GM10266 (cell line): ENCODE measurements around the gene MYL7.

Experiments
- DNase-seq: peaks from one replicate; pipeline ENCODE4 v3.0.0; 2012; ENCODE audit errors: extremely low spot score
- TF ChIP-seq, protein P1 (sequence below): IDR thresholded peaks from 2 replicates; pipeline ENCODE4 v1.5.1; 2012; ENCODE audit warnings: mild to moderate bottlenecking, low read depth; ENCODE audit not compliant: control insufficient read depth, insufficient read depth; ENCODE audit errors: missing control alignments

Gene MYL7

DNA sequence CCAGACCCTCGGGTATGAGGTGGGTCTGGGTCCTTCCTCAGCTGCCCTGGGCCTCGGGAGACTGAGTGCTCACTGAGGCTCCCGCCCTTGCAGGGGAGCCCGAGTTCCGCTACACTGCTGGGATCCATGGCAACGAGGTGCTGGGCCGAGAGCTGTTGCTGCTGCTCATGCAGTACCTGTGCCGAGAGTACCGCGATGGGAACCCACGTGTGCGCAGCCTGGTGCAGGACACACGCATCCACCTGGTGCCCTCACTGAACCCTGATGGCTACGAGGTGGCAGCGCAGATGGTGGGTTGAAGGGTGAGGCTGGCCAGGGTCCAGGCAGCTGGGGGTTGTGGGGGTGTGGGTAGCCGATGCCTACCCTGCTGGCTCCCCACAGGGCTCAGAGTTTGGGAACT lies 29.4 kb downstream of the MYL7 start:
- no peak for DNase-seq
- TF ChIP-seq, protein P1, sequence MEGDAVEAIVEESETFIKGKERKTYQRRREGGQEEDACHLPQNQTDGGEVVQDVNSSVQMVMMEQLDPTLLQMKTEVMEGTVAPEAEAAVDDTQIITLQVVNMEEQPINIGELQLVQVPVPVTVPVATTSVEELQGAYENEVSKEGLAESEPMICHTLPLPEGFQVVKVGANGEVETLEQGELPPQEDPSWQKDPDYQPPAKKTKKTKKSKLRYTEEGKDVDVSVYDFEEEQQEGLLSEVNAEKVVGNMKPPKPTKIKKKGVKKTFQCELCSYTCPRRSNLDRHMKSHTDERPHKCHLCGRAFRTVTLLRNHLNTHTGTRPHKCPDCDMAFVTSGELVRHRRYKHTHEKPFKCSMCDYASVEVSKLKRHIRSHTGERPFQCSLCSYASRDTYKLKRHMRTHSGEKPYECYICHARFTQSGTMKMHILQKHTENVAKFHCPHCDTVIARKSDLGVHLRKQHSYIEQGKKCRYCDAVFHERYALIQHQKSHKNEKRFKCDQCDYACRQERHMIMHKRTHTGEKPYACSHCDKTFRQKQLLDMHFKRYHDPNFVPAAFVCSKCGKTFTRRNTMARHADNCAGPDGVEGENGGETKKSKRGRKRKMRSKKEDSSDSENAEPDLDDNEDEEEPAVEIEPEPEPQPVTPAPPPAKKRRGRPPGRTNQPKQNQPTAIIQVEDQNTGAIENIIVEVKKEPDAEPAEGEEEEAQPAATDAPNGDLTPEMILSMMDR = no peak

DNA sequence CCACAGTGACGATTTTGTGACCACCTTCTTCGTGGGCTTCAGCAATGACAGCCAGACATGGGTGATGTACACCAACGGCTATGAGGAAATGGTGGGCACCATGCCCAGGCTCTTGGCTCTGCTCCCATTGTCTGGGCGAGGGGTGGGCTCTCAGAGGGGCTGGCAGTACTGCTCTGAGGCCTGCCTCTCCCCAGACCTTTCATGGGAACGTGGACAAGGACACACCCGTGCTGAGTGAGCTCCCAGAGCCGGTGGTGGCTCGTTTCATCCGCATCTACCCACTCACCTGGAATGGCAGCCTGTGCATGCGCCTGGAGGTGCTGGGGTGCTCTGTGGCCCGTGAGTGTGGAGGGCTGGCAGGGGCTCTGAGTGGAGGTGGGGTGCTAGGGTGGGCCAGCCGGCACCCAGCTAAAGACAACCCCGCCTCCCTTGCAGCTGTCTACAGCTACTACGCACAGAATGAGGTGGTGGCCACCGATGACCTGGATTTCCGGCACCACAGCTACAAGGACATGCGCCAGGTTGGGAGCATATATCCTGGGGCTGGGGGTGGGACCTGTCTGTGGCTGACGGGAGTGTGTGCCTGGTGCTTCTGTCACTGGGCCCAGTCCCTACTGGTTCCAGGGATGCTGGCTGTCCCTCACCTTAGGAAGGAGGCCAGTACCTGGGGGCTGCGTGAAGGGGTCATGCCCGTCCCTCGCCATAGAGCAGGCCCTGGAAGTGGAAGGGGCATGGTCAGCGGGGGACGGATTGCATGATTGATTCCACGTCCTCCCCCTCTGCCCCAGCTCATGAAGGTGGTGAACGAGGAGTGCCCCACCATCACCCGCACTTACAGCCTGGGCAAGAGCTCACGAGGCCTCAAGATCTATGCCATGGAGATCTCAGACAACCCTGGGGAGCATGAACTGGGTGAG lies 30.2 kb downstream of the MYL7 start:
- no peak for DNase-seq
- TF ChIP-seq, protein P1 = no peak

DNA sequence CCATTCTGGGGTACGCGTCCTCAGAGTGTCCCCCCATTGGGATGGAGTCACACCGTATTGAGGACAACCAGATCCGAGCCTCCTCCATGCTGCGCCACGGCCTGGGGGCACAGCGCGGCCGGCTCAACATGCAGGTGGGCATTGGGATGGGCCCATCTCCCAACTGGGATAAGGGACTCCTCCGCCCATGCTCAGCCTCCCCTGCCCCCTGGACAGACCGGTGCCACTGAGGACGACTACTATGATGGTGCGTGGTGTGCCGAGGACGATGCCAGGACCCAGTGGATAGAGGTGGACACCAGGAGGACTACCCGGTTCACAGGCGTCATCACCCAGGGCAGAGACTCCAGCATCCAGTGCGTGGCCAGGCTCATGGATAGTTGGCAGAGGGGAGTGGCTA lies 31.1 kb downstream of the MYL7 start:
- TF ChIP-seq, protein P1 = no peak
- no peak for DNase-seq

DNA sequence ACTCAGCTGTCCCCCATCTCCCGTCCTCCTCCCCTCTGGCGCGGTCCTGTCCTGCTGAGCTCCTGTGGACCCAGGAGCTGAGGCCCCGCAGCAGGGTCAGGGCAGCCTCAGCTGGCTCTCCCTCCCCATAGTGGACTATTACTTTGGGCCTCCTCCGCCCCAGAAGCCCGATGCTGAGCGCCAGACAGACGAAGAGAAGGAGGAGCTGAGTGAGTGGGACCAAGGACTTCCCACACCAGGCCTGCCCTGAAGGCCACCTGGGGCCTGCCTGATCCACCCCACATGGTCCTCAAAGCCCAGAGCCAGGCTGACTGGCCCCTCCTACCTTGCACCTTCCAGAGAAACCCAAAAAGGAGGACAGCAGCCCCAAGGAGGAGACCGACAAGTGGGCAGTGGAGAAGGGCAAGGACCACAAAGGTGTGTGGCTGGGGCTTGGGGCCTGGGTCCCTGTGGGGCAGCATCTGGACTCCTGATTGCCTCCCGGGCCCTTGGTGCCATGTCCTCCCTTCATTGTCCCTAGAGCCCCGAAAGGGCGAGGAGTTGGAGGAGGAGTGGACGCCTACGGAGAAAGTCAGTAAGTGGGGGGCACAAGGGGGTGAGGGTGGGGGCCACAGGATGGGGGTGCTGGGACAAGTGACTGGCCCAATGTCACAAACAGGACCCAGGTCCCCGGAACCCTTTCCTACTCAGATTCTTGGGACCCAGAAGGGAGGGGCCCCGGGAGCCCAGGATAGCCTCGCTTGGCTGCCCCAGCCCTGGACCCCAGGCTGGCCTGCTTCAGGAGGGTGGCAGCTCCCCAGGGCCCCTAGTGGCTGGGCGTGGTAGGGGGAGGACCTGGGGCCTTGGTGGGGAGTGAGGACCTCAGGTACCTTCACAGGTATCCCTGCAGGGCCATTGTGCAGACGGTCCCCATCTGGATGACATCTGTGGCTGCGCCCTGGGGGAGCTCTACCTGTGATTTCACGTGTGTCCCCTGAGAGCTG lies 32.1 kb downstream of the MYL7 start:
- TF ChIP-seq, protein P1 = no peak
- no peak for DNase-seq

DNA sequence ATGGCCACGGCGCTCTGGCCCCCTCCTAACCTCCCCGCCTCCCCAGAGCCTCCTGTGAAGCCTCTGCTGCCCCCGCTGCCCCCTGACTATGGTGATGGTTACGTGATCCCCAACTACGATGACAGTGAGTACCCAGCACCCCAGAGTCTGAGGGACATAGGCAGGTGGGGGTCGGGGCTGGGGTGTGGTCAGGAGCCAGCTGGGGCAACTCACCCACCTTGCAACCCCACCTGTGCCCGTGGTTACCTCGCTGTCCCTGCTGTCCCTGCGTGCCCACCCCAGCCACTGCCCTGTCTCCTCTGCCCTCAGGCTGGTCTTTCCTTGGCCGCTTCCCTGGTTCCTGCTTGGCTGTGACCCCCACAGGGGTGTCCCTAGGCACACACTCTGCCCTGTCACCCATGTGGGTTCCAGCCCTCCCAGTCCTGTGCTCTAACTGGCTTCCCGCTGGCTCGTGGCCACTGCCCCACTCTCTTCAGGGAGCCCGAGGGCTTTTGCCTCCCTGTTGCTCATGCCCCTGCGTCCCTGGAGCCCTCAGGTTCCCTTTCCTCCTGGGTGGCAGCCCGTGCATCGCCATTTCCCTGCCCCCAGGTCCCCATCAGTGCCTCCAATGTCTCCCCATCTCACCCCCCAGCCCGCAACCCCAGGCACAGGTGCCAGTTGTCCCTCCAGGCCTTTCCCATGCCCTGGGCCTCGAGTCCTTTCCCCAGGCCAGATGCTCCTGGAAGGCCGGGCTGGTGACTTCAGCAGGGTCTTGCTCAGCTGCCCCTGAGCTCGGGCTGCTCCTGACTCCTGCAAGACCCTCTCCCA lies 33.0 kb downstream of the MYL7 start:
- TF ChIP-seq, protein P1 = no peak
- DNase-seq = no peak

DNA sequence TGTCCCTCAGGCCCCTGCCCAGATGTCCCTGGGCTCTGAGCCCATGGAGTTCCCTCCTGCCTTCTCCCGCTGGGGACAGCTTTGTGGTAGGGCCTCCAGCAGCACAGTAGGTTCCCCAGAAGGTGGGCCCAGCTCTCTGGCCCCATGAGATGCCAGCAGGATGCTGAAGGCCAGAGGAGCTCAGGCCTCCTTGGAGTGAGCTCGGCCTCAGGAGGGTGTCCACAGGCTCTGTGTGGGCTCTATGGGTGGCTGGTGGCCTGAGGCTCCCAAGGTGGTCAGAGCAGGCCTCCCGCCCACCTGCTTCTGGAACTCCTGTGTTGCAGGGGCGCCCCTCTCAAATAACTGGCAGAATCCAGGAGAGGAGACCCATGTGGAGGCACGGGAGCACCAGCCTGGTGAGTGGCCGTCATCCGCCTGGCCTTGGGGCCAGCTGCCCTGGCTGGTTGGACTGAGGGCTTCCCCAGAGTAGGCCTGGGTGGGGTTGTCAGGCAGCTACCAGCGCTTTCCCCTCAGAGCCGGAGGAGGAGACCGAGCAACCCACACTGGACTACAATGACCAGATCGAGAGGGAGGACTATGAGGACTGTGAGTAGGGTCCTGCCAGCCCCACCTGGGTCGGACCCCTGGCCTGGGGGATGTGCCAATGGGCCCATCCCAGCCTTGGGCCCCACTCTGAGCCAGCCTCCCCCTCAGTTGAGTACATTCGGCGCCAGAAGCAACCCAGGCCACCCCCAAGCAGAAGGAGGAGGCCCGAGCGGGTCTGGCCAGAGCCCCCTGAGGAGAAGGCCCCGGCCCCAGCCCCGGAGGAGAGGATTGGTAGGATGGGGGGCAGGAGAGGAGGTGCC lies 33.8 kb downstream of the MYL7 start:
- DNase-seq = no peak
- TF ChIP-seq, protein P1 = no peak
